GM18907 (cell line): ENCODE results near the gene KLHL3.
"Not testable (repeated sequence)": the region's sequence is repeated elsewhere in the genome, so short reads cannot be mapped to it uniquely, and the experiment has no call there.

Source experiments
- ATAC-seq: cut with Tn5 transposase; IDR thresholded peaks from one replicate; pipeline ENCODE4 v1.9.1; 2021; ENCODE audit warnings: mild to moderate bottlenecking, moderate library complexity; ENCODE audit not compliant: unreplicated experiment

Gene KLHL3

GRCh38 chr5:137735555-137736284 lies at the start of gene KLHL3:
Gene KLHL3 (minus strand): TSS chr5:137736089. CDS start chr5:137735646, 443 bp downstream.
- peak; percentile 74 for ATAC-seq

- ATAC-seq = no peak
These were observed 47.2 kb upstream of the KLHL3 start for GRCh38 chr5:137782984-137783536.

GRCh38 chr5:137782055-137782454 lies 46.2 kb upstream of the KLHL3 start:
- ATAC-seq = no peak

- ATAC-seq = no peak
These were observed 43.1 kb upstream of the KLHL3 start for GRCh38 chr5:137778772-137779564.

GRCh38 chr5:137767937-137768336 lies 32.0 kb upstream of the KLHL3 start:
- ATAC-seq = not testable (repeated sequence)

- ATAC-seq = no peak
These were observed 25.7 kb upstream of the KLHL3 start for GRCh38 chr5:137761566-137761965.

GRCh38 chr5:137760719-137761516 lies 25.0 kb upstream of the KLHL3 start:
- ATAC-seq = no peak

GRCh38 chr5:137760294-137760693 lies 24.4 kb upstream of the KLHL3 start:
- ATAC-seq = no peak

- ATAC-seq = peak; percentile 32
These were observed 22.9 kb upstream of the KLHL3 start for GRCh38 chr5:137758715-137759306.

- ATAC-seq = no peak
These were observed 22.2 kb upstream of the KLHL3 start for GRCh38 chr5:137758121-137758520.

- no peak for ATAC-seq
These were observed 21.7 kb upstream of the KLHL3 start for GRCh38 chr5:137757634-137758033.

- ATAC-seq = peak; percentile 26
These were observed 19.3 kb upstream of the KLHL3 start for GRCh38 chr5:137754961-137755762.

GRCh38 chr5:137754188-137754960 lies 18.5 kb upstream of the KLHL3 start, which contains the start of gene HNRNPA0:
Gene HNRNPA0 (minus strand): TSS chr5:137754363. CDS start chr5:137754066, 297 bp downstream.
- ATAC-seq = peak; percentile 85

- ATAC-seq = peak; percentile 19
These were observed 17.9 kb upstream of the KLHL3 start for GRCh38 chr5:137753691-137754187.

GRCh38 chr5:137752905-137753690 lies 17.2 kb upstream of the KLHL3 start:
- no peak for ATAC-seq

- ATAC-seq = no peak
These were observed 16.1 kb upstream of the KLHL3 start for GRCh38 chr5:137751869-137752491.

- ATAC-seq = no peak
These were observed 14.5 kb upstream of the KLHL3 start for GRCh38 chr5:137750436-137750835.
